Activated CD8-positive, alpha-beta memory T cell treated with anti-CD3 and anti-CD28 coated beads, Interleukin-2, amount 50 U/mL, for 4 hours (primary cell): ENCODE data around the gene PPP1R15B.
"Not testable (repeated sequence)": the region's sequence is repeated elsewhere in the genome, so short reads cannot be mapped to it uniquely, and the experiment has no call there.

Experiments
- DNase-seq: peaks from one replicate; pipeline ENCODE4 v3.0.0-alpha.2; 2020

The PPP1R15B gene

DNA sequence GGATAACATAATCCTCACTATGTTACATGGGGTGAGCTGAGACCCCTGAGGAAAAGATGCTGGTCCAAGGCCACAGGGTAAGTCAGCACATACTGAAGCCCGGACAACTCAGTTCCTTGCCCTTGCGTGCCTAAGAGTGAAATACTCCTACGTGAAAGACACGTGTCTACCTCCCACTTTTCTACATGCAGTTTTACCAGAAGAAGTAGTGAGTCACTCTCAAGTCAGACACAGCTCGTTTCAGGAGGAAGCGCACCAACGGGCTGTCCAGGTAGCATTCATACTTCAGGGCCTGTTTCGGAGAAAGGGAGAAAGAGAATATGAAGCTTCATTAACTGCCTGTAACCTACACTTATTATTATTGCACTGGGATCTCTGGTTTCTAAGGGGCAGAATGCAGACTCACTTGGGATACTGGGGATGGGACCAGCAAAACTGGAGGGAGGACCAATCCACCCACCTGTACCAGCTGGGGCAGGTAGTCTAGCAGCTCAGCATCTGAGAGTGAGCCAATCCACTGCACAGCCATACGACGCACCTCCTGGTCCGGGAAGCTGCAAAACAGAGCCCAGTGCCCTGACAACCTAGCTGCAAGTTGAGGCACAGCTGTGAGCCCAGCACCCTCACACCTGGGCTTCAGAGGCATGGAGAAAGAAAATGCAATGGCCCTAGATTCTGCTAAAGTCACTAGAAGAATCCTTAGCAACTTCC is 32.4 kb upstream of the PPP1R15B start:
- no peak for DNase-seq

DNA sequence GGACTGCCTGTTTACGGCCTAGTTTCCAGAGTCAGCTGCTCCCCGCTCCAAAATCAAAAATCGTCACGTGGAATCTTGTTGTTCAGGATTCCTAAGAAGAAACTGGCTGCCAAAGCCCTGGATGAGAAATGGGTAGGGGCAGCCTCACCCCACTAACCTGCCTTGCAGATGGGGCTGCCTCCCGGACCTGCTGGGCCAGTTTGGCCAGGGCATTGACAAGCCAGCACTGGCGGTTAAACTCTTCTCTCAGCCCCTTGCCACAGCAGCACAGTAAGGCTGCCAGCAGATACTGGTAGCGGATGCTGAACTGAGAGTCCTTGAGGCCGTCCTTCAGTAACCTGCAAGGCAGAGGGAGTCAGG is 31.6 kb upstream of the PPP1R15B start:
- no peak for DNase-seq

DNA sequence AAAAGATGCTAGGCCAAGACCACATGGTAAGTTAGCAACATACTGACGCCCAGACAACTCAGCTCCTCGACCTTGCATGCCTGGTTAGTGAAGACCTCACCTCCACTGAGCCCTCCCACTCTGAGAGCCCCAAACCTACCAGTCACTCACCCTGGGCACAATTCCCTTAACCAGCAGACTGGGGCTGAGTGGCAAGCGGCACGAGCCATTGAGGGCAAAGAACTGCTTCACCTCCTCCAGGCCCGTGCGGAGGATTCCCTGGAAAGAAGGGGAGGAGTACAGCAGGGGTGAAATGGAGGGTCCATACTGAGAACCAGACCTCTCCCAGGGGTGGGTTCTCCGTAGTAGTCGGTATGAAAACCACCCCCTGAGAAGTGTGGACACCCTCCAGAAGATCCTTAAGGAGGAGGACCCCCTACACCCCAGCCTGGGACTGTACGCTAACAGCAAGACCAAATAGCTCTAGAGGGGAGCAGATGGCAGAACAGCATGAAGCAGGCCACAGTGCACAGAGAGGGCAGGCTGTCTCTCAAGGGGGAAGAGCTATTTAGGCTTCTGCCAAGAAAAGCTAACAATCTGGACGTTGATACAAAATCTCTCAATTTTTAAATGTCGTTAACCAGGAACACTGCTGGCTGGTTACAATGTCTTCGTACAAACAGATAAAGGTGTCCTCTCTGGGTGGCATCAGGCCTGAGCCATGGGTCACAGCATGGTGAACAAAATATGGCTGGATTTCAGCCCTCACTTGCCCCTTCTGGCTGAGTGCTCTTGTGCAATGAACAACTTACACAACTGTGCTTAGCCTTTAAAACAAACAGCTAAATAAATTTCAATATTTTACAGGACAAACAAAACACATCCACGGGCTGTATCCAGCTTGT is 31.0 kb upstream of the PPP1R15B start:
- no peak for DNase-seq

DNA sequence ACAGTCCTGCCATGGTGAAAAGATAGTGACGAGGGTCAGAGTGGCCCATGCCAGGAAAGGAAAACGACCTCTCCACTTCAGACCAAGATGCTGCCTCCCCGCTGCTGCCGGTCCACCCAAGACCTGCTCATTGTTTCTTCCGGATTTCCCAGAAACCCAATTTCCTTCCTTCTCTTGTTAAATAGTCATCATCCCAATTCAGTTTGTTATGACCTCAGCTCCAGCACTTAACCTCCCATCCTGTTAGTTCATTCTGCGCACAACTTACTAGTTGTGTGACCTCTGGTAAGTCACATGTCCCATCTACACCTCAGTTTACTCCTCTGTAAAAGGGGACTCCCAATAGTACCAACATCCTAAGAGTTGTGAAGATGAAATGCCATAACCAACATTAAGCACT is 29.9 kb upstream of the PPP1R15B start:
- no peak for DNase-seq

DNA sequence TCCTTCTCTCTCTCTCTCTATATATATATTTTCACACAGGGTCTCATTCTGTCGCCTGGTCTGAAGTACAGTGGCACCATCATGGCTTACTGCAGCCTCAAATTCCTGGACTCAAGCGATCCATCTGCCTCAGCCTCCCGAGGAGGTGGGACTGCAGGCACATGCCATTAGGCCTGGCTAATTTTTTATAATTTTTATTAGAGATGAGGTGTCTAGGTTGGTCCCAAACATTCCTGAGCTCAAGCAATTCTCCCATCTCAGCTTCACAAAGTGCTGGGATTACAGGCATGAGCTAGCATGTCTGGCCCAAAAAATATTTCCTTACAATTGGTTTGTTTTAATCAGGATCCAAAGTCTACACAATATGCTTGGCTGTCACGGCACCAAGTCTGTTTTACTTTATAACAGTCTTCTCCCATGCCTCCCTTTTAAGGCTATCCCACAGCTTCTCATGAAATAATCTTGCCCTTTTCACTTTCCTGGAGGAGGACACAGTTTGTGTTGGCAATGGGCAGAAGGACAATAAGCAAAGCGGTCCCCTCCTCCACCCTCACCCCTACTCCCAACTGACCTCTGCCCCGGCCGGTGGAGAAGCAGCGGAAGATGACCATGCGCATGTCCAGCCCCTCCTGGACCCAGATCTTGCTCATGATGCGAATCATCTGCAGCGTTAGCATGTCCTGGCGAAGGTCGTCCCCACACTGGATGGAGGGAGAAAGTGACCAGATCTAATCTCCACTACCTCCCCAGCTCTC is 28.2 kb upstream of the PPP1R15B start:
- no peak for DNase-seq

DNA sequence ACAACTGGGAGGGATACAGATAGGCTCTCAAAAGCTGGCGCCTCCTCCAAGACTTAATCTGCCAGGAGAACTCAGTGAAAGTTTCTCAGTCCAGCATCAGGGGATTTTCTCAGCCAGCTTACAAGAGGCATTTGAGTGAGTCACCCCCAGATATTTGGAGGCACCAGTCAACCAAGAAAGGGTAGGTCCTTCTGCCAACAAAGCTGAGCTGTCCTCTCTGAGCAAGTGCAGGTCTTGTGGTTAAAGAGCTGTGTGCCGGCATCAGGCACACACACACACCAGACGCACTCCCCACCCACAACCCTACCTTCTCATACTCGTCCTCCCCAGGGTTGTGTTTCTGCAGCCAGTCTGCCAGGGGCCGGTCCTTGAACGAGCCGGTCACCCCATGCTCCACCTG is 27.0 kb upstream of the PPP1R15B start:
- DNase-seq: no peak

DNA sequence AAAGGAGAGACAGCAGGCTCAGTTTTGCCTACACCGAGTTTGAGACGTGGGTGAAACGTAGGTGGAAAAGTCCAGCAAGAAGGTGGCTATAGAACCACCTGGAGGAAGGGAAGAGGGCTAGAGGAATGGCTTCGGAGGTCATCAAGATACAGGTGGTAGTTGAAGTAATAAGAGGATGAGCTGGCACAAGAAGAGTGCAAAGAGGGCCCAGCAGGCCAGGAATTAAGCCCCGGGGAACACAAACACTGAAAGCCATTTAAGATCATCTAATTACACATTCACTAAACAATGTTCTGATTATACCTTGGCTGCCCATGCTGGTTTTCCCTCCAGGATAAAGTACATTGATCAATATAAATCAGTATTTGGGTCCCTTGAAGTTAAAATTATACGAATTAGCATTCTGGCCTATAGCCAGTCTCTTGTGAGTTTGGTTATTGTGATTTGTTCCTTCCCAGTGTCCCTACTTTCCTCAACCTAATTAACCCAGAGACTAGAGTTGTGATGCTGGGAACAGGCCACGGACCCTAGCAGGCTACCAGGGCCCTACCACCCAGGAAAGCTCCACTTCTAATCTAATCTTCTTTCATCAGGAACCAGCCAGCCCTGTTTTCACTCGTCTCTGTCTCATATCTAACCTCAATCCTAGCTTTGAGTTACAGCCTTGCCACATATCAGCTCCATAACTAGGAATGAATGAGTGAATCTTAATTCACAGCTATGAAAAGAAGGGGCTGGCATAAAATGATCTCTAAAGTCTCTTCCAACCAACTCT is 26.4 kb upstream of the PPP1R15B start:
- DNase-seq: no peak

DNA sequence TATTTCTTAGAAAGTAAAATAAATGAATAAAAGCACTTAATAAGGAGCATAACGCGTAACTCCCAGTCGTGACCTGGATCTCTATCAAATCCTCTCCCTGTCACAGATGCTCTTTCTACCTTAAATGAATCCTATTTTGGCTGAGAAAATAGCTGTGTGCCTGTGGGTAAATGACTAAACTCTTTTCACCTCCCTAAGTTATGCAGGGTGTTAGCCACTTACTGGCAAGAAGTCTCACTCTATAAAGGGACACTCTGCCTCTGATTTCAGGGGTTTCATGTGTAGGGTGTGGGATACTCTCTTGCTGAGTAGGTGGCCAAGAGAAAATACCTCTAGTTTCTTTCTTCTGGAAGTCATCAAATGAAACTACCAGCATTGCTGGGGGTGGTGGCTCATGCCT is 24.3 kb upstream of the PPP1R15B start:
- no peak for DNase-seq

DNA sequence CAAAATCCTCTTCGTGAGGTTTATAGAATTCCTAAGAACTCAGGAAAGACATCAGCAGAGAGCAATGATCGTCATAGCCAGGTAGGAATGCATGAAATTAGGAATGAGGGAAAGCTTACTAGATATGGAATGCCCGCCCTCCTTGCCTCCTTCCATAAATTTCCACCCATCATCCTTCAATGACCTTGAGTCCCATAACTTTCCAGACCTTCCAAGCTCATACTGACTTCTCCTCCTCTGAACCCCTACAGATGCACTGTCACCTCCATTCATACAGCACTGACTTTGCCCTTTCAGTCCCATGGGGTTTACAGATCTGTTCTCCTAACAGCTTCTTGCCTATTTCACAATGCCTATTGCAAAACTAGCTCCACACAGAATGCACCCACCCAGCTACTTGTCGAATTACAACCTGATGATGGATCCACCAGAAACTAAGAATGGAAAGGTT is 23.8 kb upstream of the PPP1R15B start:
- no peak for DNase-seq

DNA sequence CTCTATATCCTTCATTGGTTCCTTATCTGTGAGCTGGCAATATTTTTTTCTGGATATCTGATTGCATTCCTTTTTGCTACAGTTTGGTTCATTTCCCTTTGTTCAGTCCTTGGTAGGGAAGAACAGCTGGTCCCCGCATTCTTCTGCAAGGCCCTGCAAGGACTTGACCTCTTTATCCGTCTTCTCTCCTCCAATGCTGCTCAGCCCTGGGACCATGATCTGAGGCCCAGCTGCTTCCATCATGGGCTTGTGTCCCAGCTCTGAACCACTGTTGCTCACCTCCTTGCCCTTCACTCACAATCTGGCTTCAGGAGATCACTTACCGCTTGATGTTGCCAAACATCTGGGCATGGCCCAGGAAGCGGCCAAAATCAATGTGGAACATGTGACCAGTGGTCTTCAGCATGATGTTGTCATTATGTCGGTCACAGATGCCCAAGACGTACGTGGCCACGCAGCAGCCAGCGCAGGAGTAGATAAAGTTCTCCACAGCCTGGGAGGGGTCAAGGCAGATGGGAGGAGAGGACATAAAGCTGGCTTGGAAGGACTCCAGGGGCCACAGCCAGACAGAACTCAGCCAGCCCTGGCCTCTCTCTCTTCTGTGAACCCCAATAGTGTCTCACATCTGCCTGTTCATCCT is 22.6 kb upstream of the PPP1R15B start:
- DNase-seq: no peak

DNA sequence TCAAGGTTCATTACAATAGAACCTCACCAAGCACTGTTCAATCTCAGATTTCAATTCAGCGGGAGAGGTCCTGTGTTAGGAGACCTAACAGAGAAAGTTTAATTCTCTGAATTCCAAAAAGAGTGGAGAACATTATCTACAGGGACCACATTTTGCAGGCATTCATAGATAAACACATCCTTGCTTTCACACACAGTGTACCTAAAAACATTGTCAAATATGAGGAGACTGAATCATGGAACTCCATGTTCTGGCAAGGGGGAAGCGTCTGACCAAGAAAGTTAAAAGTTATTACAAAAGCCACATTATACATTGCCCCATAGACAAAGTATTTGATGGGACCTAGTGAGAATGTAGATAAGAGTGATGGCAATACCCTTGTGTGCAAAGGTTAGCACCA is 21.1 kb upstream of the PPP1R15B start:
- no peak for DNase-seq

DNA sequence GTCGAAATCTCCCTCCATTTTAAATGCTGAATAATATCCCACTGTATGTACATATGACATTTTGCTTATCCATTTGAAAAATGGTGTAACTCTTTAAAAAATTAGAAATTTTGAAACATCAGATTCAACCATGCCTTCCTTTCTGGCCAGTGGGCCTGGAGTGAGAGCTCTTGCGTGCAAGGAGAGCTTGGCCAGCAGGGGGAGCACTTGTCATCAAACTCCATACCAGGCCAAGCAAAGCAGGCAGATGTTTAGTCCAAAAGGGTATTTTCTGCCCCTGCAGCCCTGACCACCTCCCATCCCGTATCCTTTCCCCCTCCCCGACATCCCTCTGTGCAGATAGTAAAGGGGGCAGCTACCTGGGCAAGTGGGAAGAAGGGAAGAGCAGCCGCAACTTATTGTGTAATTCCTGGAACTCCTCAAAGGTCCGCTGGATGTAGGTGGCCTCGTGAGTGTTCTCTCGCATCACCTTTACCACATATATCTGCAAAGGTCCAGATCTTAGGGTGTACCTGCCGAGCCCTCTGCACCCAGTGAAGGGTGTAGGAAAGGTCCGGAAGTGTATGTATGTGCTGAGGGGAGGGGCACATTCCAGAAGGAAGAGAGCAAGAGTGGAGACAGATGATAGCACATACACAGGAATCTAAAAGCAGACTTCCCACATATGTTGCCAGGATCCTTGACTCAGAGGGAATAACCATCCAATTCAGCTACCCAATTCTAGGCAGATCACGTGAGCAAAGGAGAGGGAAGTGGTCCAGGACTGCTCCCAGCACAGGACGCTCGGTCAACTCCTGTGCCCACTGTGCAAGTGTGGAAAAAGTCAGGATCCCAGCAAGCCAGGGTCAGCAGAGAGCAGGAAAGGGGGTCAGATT is 19.9 kb upstream of the PPP1R15B start:
- peak; percentile 85 for DNase-seq

DNA sequence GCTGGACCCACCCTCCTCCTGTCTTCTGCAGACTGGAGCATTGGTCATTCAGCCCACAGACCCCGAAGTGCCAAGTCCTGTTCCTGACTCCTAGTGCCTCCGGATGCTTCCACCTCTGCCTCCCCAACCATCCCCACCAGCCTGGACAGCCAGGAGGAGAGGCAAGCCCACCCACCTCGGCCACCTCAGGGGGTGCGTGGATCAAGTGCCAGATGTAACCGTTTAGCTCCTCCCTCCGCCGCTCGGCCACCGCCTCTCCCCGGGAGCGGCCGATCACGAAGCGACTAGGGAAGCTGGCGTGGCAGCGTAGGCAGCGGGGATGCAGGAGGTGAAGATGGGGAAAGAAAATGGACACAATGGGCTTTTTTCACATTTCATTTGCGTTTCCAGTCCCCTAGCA is 18.1 kb upstream of the PPP1R15B start:
- no peak for DNase-seq

DNA sequence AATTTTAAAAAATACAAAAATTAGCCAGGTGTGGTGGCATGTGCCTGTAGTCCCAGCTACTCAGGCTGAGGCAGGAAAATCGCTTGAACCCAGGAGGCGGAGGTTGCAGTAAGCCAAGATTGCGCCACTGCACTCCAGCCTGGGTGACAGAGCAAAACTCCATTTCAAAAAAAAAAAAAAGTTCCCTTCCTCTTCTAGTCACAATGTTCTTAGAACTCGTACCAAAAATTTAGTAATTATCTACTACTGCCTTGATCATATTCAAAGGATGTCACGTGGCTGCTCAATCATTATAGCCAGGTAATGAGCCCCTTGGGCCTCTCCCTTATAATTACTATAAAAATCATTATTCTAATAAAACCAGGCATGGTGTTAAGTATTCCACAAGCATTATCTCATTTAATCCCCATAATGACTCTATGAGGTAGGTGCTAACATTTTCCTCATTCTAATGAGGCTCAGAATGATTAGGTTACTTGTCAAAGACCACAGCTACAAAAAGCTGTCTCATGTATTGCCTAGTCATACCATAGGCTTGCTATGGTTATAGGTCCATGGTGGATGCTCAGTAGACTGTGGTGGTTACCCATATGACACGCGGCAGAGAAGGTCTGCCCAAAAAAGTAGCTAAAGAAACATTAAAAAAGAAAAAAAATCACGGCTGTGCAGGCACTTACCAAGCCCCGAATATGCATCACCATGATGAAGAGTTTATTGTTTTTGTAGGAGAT is 15.5 kb upstream of the PPP1R15B start:
- no peak for DNase-seq

DNA sequence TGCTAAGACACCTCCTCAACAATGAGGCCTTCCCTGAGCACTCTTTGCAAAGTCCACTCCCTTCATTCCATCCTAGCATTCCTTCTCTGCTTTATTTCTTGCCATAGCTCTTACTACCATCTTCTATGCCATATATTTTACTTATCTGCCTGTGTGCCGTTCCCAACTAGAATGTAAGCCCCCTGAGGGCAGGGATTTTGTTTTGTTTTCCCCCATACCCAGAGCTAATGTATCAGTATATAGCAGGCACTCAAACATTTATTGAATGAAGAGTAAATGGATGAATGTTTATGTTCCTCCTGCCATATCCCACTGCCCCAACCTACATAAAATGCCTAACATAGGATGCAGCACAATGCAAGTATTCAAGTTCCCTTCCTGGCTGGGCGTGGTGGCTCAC is 14.9 kb upstream of the PPP1R15B start:
- DNase-seq: no peak

DNA sequence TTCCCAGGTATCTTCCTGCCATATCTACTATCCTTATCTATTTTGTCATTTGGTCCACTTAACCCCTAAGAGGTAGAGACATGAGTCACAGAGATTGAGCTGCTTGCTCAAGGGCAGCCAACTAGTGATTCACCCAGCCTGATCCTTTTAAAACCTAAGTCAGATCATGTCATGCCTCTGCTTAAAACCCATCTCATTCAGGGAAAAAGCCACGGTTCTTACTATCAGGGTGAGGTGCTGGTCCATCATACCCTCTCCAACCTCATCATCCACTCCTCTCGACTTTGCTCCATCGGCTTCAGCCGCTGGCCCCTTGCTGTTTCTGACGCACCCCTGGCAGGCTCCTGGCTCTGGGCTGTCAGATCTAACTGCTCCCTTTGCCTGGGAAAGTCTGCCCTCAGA is 14.4 kb upstream of the PPP1R15B start:
- no peak for DNase-seq

DNA sequence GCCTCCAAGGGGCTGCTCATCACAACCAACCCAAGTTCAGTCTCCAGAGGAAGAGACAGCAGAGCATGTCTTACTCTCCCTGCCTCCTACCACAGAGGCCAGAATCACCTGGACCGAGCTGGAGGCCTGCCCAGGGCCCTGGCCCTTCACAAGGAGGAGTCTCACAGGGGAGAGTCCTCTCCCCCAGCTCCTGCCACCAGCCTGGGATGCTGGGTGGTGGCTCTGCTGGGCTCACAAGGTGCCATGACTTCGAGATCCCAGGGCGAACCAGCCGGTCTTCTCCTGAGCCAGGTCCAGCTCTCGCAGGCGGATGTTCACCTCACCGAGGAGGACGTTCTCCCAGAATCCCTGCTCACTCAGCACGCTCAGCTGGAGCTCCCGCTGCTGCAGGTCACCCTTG is 13.0 kb upstream of the PPP1R15B start:
- DNase-seq: no peak

DNA sequence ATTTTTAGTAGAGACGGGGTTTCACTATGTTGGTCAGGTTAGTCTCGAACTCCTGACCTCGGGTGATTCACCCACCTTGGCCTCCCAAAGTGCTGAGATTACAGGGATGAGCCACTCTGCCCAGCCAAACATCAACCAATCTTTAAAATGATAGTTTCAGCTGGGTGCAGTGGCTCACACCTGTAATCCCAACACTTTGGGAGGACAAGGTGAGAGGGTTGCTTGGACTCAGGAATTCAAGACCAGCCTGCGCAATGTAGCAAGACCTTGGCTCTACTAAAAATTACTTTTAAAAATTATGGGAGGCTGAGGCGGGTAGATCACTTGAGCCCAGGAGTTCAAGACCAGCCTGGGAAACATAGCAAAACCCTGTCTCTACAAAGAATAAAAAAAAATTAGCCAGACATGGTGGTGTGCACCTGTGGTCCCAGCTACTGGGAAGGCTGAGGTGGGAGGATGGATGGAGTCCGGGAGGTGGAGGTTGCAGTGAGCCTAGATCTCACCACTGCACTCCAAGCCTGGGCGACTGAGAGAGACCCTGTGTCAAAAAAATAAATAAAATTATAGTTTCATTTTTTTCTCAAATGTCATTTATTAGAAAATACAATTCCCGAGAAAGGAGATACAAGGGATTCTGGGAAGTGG is 10.6 kb upstream of the PPP1R15B start:
- DNase-seq: not testable (repeated sequence)

DNA sequence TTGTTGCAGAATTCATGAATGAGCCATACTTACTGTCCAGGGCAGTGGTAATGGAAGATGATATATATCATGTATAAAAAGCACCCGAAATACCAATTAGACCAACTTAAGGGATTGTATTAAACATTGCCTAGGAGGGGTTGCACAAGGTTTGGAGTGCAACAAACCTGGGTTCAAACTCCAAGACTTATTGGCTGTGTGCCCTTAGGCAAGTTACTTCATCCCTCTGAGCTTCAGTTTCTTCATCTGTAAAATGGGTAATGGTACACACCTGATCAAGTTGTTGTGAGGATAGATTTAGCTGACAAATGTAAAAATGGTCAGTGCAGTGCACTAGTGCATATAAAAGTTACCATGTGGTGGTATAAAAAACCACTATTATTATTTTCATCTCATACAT is 9.8 kb upstream of the PPP1R15B start:
- no peak for DNase-seq
